Measurements from ENCODE around the gene LRRC8D. TPM values are rescaled to one million over a fixed set of nuclear protein-coding genes. Genes with fewer than 3 reads are reported as not detected.

Gene LRRC8D
- total and polyA plus RNA-seq, 2 of the 4 experiments (the other 2 are of a cell fraction): 34.1 to 35.3 TPM

DNA sequence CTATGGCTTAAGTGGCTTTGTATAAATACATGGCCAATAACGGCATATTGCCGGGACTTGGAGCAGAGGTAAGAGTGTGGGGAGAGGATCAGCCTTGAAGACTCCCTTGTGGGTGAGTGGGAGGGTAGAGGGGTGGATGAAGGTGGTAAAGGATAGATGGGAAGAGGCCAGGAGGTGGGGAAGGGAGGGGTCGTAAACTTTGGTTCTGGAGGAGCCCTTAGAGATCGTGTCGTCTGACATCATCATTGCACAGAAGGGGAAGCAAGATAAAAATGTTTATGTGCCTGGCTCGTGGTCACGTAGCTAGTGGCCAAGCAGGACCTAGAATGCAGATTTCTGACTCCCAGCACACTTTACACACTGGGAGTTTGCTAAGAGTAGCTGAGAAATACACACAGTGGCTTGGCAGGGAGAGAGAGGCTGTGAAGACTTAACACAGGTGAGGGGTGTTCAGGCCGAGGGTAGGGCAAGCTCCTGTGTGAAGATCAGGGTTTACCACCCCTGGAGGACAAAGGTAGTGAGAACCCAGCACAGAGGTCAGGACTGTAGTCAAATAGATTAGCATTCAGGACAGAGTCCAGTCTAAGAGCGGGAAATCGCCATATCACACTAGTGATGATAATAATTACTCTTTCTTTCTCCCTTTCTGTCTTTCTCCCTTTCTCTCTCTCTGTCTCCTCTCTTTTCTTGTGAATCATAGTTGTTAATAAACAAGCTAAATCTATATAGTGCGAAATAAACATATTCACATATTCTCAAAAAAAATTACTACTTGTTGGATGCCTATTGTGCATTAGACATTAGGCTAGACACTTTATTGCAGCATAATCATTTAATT is 75.5 kb downstream of the LRRC8D start:
- TF ChIP-seq RCOR1 (IDR thresholded peaks at IDR 0.05; ENCODE audit: insufficient replicate concordance, low read length): no peak

More for the DNA sequence above, 75.5 kb downstream of the LRRC8D start:
- H2BK5ac ChIP-seq (ENCODE audit: low read depth, low read length, poor library complexity, severe bottlenecking): peak overlapping the region; percentile 29
- no peaks in the 10 kb centered on the region for H3K27me3 ChIP-seq (ENCODE audit: control insufficient read depth, insufficient read depth, low read length)
- peaks cover 18% of the 10 kb centered on the region for H3K4me1 ChIP-seq (ENCODE audit: control insufficient read depth, insufficient read depth, low read length)
- CTCF ChIA-PET: no interaction called here
- 63% methylated on average over 1 of the region's 11 CpGs; no CpG with 5 or more reads in 1 of the 2 experiments for WGBS, 2 experiments (ENCODE audit: extremely low coverage in 2 of 2, insufficient read length in 1 of 2)
- H3K4ac ChIP-seq (ENCODE audit: low read depth, low read length): peak overlapping the region; percentile 44
- dilution Hi-C loops (cut with HindIII; ENCODE audit: low sequenced_read_pairs, unreplicated experiment) (no loop called here), intact Hi-C loops (cut with micrococcal nuclease) (no loop called here), in situ Hi-C loops (cut with MboI; ENCODE audit: low sequenced_read_pairs) (no loop called here)
- no peak overlapping the region for H2BK120ac ChIP-seq (ENCODE audit: low read depth, low read length)
- no peak overlapping the region for H2BK20ac ChIP-seq (ENCODE audit: low read depth, low read length)
- H3K23ac ChIP-seq (ENCODE audit: low read depth, low read length): peak overlapping the region; percentile 71
- H2BK15ac ChIP-seq (ENCODE audit: low read depth, low read length): peak overlapping the region; percentile 70; the same call in 2 of the 3 replicates
- no peak overlapping the region; the same call in 1 of the 2 replicates for H3K9ac ChIP-seq (ENCODE audit: low read depth, low read length)
- H3K27ac ChIP-seq (ENCODE audit: insufficient read depth, low read length): no peak overlapping the region; the same call in 1 of the 2 replicates
- no peaks in the 10 kb centered on the region for H3K9me3 ChIP-seq (ENCODE audit: control insufficient read depth, insufficient read depth, low read length)
- H3K18ac ChIP-seq (ENCODE audit: low read depth, low read length): peak overlapping the region; percentile 45
- H2AK5ac ChIP-seq (ENCODE audit: low read depth, low read length): peak overlapping the region; percentile 76
- peak overlapping the region; percentile 64 for H3K14ac ChIP-seq (replicated peaks; ENCODE audit: low read depth, low read length)
- DNase-seq (no peak), ATAC-seq (ENCODE audit: low read depth) (no peak)
- H4K5ac ChIP-seq (ENCODE audit: low read depth, low read length): no peak overlapping the region
- H3K9me1 ChIP-seq (ENCODE audit: insufficient read depth, low read length): peaks cover 12% of the 10 kb centered on the region
- H2AK9ac ChIP-seq (replicated peaks; ENCODE audit: low read depth, low read length, poor library complexity): no peak overlapping the region
- H4K91ac ChIP-seq (ENCODE audit: insufficient read depth, low read depth, low read length): no peak overlapping the region; the same call in 1 of the 2 replicates
- peak overlapping the region; percentile 19 for H2AFZ ChIP-seq (replicated peaks; ENCODE audit: low read length, poor library complexity)
- no peaks in the 10 kb centered on the region for H4K20me1 ChIP-seq (ENCODE audit: insufficient read depth, low read length)
- H3K56ac ChIP-seq (ENCODE audit: extremely low read depth, insufficient read depth, low read length): no peak overlapping the region
- BruUV-seq (replicated peaks): no TSS peak
- H3K4me3 ChIP-seq (ENCODE audit: insufficient read depth, low read depth, low read length): no peak overlapping the region
- peaks cover 36 to 38% of the 10 kb centered on the region in 2 experiments for H3K79me1 ChIP-seq (ENCODE audit: low read depth in 1 of 2, low read length in 2 of 2)
- H4K8ac ChIP-seq (ENCODE audit: low read depth in 2 of 2, low read length in 2 of 2): peak overlapping the region; percentile 9 to 29; a peak in 3 of 4 replicates
- H3K4me2 ChIP-seq (ENCODE audit: low read depth, low read length): no peak overlapping the region
- POLR2A ChIA-PET (ENCODE audit: unreplicated experiment): no interaction called here
- no peaks in the 10 kb centered on the region; the same call in 1 of the 2 replicates for H3K36me3 ChIP-seq (ENCODE audit: control insufficient read depth, insufficient read depth, low read length)
